8988T (cell line): ENCODE measurements around the gene WIZ.
"Not testable (repeated sequence)": the region's sequence is repeated elsewhere in the genome, so short reads cannot be mapped to it uniquely, and the experiment has no call there.

Experiments used
- DNase-seq: peaks from one replicate; pipeline ENCODE4 v3.0.0; 2011

The WIZ gene

DNA sequence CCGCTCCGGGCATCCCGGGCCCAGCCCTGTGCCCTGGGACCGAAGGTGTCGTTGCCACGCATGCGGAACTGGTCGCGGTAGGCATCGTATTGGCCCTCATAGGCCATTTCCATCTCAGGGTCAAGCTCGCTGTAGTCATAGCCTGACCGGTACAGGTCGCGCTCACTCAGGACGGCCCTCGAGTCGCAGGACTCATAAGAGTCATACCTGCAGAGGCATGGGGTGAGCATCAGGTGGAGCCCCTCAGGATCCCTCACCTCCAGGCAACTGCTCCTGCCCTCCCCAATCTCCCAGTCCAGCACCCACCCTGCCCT is 48.4 kb downstream of the WIZ start:
- DNase-seq: no peak

GRCh38 chr19:15400521-15401396 is 49.0 kb downstream of the WIZ start:
- DNase-seq: no peak

- DNase-seq: no peak
These were observed 50.1 kb downstream of the WIZ start for GRCh38 chr19:15399635-15400034.

GRCh38 chr19:15399234-15399515 is 50.6 kb downstream of the WIZ start:
- no peak for DNase-seq

- DNase-seq: no peak
These were observed 51.1 kb downstream of the WIZ start for GRCh38 chr19:15398501-15399233.

DNA sequence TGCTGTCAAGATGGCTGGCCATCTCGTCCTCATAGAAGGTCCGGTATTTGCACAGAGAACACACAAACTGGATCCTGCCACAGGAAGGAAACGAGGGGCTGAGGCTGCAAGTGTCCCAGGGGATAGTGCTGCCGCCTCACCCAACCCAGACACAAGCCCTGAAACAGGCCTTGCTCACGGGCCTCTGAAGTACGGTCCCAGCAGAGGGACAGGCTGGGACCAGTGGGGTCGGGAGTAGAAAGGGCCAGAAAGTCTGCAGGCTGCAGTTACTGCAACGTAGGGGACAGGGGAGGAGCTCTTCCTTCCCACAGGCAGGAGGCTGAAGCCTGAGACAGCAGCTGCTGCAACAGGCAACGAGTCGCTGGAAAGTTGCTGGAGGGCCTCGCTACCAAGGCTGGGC is 52.0 kb downstream of the WIZ start:
- DNase-seq: no peak

- DNase-seq: no peak
These were observed 52.5 kb downstream of the WIZ start for GRCh38 chr19:15397236-15397635.

GRCh38 chr19:15396436-15396835 is 53.3 kb downstream of the WIZ start:
- no peak for DNase-seq

DNA sequence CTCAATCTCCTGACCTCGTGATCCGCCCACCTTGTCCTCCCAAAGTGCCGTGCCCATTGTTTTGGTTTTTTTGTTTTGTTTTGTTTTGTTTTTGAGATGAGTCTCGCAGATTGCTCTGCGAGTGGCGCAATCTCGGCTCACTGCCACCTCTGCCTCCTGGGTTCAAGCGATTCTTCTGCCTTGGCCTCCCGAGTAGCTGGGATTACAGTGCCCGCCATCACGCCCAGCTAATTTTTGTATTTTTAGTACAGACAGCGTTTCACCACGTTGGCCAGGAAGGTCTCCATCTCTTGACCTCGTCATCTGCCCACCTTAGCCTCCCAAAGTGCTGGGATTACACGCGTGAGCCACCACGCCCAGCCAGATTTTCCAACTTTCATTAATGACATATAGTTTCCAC is 54.5 kb downstream of the WIZ start:
- not testable (repeated sequence) for DNase-seq

GRCh38 chr19:15394426-15394825 is 55.3 kb downstream of the WIZ start:
- DNase-seq: no peak

- DNase-seq: no peak
These were observed 55.8 kb downstream of the WIZ start for GRCh38 chr19:15393963-15394362.

DNA sequence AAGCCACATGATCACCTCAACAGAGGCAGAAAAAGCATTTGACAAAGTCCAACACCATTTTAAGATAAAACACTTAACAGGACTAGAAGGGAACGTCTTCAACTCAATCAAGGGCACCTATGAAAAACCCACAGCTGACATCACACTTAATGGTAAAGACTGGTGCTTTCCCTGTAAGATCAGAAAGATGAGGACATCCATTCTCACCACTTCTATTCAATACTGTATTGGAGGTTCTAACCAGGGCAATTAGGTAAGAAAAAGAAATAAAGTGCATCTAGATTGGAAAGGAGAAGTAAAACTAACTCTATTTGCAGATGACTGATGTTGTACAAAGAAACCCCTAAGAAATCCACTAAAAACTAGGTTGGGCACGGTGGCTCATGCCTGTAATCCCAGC is 58.9 kb downstream of the WIZ start:
- DNase-seq: no peak

DNA sequence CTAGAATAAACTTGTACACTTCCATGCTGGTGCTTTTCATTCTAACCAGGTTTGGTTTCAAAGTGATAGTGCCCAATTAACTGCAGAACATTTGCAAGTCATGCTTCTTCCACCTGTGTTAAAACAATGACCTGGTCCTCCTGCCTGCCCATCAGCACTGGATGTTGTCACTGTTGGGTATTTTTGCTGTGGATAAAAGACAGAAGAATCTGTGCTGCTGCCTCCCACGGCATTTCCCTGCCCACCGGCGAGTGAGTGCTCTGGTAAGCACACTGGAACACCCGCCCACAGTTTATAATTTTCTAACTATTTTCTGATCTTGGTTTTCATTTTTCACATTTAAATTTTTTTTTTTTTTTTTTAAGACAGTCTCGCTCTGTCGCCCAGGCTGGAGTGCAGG is 67.9 kb downstream of the WIZ start:
- DNase-seq: no peak

- no peak for DNase-seq
These were observed 68.3 kb downstream of the WIZ start for GRCh38 chr19:15381429-15381828.

DNA sequence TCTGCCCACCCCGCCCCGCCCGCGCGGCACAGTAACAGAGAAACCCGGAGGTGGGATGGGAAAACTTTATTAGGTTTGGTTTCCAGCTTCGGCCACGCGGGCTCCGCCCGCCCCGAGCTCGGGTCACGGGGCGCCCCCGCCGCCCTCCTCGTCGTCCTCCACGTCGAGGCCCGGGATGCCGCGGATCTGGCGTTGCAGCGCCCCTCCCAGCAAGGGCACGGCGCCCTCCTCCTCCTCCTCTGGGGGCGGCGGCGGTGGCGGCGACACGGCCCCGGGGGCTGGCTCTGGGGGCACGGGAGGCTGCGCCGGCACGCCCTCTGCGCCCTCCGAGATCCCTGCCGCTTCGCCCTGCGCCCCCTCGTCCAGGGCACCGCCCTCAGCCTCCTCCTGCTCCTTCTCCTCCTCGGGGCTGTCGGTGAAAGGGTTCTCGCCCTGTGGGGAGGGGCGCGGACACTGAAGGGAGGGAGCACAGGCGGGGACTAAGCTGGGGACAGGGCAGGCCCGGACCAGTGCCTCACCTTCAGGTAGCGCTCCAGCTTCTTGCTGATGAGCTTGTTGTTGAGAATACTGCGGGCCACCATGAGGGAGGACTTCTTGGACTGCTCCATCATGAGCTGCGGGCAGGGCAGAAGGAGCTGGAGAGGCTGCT is 69.6 kb downstream of the WIZ start:
- no peak for DNase-seq

DNA sequence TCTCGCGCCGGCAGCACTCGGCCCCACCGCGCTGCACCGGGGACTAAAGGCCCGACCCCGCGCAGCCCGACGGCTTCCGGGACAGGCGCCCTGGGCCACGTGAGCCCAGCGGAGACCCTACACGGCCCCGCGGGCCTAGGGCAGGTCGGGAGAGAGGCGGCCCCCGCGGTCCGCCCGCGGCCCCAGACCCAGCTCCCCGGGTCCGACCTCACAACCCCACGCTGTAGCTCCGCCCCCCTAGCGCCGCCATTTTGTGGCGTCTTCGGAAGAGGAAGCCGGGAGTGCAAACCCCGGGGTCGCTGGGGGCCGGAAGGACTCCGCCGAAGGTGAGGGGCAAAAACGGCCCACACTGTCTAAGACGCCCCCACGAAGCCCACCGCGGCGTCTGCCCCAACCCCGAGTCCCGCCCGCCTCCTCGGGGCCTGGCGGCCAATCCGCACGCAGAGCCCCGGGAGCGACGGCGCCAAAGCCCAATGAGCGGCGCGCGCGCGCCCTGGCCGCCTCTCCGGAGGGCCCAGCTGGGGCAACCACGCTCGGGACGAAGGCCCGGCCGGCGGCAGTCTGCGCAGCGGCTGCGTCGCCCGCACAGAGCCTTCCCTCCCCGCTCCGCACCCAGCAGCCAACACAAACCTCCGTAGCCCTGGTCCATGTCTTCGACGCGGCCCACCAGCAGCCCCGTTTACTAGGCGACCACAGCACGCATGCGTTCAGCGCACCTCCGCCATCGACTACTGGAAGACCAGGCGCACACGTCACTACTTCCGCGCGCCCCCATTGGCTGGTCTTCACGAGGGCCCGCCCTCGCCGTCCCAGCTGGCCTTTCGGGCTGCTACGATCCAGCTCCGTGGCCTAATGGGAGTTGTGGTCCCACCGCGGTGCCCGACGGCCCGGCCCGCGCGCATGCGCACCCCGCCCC is 70.4 kb downstream of the WIZ start, which contains the start of gene AKAP8:
AKAP8 (minus strand) TSS at position 705 of the 916 bp plus-strand sequence; CDS start at position 649, 56 bp downstream.
- DNase-seq: peak; percentile 90

DNA sequence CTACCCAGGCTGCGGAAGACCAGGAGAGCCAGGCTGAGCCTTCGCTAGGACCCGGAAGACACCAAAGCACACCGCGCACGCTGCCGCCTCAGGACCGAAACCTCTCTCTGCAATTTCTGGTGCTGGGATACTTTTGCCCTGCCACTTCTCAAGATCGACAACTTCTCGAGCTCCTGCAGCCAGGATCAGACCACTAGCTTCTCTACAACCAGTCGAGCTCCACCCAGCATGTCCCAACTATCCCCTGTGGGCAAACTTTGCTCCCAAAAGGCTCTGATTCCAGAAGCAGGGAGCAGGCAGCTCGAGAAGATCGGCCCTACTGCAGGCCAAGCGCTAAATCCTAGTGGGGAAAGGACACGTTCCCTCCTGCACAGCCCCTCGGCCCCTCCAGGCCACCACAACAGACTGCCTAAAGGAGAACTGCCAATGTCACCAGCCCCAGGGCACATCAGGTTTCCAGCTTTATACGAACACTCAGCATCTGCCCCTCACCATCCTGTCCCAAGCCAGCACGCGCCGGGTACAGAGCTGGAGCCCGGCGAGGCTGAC is 71.1 kb downstream of the WIZ start:
- DNase-seq: no peak

GRCh38 chr19:15374796-15375440 is 74.8 kb downstream of the WIZ start:
- no peak for DNase-seq

DNA sequence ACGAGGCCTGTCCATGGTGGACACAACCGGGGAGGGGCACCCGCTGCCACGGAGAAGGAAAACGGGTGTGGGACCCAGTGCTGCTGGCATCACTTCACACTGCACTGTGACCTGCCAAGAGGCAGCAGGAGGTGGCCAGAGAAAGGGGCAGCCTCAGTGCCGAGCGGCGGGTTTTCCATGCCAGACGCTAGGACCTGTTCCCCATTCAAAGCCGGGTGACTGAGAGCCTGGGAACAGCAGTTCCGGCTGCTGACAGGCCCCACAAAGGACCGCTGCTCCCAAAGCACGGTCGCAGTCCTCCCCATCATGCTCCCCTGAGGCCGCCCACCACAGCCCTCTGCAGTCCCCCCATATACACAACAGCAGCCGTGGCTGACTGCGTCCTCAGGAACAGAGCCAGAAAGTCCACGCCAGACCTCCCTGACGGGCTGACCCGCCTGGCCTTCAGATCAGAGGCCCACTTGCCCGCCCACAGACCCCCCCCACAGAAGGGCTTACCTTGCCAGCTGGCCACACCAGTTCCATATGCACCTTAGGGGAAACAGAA is 75.6 kb downstream of the WIZ start:
- no peak for DNase-seq

GRCh38 chr19:15373644-15374043 is 76.1 kb downstream of the WIZ start:
- no peak for DNase-seq

- no peak for DNase-seq
These were observed 76.9 kb downstream of the WIZ start for GRCh38 chr19:15372891-15373301.

DNA sequence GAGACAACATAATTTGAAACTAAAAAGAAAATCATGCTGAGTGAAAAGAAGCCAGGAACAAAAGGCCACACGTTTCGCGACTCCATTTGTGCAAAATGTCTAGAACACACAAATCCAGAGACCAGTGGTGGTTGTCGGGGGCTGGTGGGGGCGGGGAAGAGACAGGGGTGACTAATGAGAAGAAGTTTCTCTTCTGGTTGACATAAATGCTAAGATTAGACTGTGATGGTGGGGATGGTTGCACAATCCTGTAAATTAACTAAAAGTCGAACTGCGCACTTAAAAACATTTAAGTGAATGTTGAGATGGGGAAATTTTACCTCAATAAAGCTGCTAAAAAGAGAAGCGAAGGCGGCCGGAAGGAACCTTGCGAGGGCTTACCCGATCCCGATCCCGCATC is 77.3 kb downstream of the WIZ start:
- no peak for DNase-seq
